ENCODE results near the gene MZT2B. TPM values are rescaled to one million over a fixed set of nuclear protein-coding genes. Genes with fewer than 3 reads are reported as not detected.
"Not testable (repeated sequence)": the region's sequence is repeated elsewhere in the genome, so short reads cannot be mapped to it uniquely, and the experiment has no call there.

The MZT2B gene
- total and polyA plus RNA-seq, 7 donors: 65.3 to 160 (median 109) TPM

DNA sequence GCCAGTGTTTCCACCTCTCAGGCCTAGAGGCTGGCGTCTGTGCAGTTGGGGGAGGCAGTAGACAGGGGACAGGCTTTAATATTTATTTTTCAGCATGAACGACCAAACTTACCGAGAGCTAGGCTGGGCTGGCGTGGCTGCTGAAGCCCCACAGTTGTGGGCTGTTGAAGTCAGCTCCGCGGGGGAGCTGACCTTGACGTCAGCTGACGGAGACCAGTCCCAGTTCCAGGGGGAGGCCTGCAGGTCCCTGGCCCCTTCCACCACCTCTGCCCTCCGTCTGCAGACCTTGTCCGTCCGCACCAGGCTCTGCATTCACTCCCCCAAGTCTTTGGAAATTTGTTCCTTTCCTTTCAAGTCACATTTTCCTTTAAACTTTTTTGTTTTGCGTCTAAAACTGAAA lies 49.6 kb downstream of the MZT2B start:
- no peak for ATAC-seq
- intact Hi-C loops (cut with DNase I): no loop called here
- 82 to 86% (median 84%) methylated on average over 11 to 12 of the region's 12 CpGs for WGBS, 3 donors
- H3K4me3 ChIP-seq: no peak overlapping the region
- no peaks in the 10 kb centered on the region for H3K36me3 ChIP-seq (ENCODE audit: insufficient read depth in 1 of 2, low read depth in 1 of 2)
- H3K9me3 ChIP-seq: no peaks in the 10 kb centered on the region
- H3K27me3 ChIP-seq (ENCODE audit: insufficient read depth in 3 of 3, low read length in 2 of 3): no peaks in the 10 kb centered on the region
- no peaks in the 10 kb centered on the region for H3K4me1 ChIP-seq
- no peak for DNase-seq
- TF ChIP-seq, protein P1, sequence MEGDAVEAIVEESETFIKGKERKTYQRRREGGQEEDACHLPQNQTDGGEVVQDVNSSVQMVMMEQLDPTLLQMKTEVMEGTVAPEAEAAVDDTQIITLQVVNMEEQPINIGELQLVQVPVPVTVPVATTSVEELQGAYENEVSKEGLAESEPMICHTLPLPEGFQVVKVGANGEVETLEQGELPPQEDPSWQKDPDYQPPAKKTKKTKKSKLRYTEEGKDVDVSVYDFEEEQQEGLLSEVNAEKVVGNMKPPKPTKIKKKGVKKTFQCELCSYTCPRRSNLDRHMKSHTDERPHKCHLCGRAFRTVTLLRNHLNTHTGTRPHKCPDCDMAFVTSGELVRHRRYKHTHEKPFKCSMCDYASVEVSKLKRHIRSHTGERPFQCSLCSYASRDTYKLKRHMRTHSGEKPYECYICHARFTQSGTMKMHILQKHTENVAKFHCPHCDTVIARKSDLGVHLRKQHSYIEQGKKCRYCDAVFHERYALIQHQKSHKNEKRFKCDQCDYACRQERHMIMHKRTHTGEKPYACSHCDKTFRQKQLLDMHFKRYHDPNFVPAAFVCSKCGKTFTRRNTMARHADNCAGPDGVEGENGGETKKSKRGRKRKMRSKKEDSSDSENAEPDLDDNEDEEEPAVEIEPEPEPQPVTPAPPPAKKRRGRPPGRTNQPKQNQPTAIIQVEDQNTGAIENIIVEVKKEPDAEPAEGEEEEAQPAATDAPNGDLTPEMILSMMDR (IDR thresholded peaks at IDR 0.05): no peak
- no peak overlapping the region for H3K27ac ChIP-seq

DNA sequence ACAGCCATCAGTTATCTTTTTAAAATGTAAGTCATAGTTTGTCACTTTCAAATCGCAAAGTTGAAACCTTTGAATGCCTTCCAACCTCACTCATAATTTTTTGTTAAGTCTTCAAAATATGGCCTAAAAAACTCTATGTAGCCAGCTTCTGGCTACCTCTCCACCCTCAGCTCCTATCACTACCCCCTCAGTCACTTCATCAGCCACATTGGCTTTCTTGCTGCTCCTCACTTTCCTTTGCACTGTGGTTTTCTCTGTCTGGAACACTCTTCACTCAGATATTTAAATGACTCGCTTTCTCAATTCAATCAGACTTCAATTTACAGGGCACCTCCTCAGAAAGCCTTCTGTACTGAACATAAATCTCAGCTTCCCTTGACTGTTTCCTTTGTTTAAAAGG lies 51.0 kb downstream of the MZT2B start:
- 82 to 91% (median 88%) methylated on average over 2 of the region's 2 CpGs for WGBS, 3 donors

DNA sequence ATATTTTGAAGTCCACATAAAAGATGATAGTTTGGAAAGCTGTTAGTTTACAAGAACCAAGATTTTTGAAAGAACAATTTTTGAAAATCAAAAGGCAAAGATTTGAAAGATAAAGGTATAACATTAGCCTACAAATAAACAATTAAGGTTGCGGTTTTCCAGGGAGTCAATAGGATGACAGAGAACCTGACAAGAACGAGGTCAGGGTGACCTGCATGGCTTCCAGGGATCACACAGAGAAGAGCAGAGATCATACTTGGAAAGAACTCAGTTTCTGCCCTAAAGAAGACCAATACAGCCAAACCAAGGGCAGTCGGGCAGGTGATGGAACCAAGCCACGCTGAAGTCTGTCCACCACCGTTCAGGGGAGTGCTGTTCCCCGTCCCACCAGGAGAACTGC lies 57.5 kb downstream of the MZT2B start:
- intact Hi-C loops (cut with DNase I); H3K27me3 ChIP-seq (ENCODE audit: insufficient read depth in 3 of 3, low read length in 2 of 3); DNase-seq; H3K4me1 ChIP-seq; H3K9me3 ChIP-seq; ATAC-seq; H3K4me3 ChIP-seq; H3K36me3 ChIP-seq (ENCODE audit: insufficient read depth in 1 of 2, low read depth in 1 of 2); H3K27ac ChIP-seq: not testable (repeated sequence)
- WGBS, 3 donors: 46 to 72% (median 54%) methylated on average over 6 of the region's 6 CpGs

More for the DNA sequence above, 51.0 kb downstream of the MZT2B start:
- DNase-seq; ATAC-seq; H3K27ac ChIP-seq; H3K27me3 ChIP-seq (ENCODE audit: insufficient read depth in 3 of 3, low read length in 2 of 3); H3K4me3 ChIP-seq; intact Hi-C loops (cut with DNase I); H3K4me1 ChIP-seq; H3K9me3 ChIP-seq; H3K36me3 ChIP-seq (ENCODE audit: insufficient read depth in 1 of 2, low read depth in 1 of 2): not testable (repeated sequence)

Other genes with a start within 250 kb of the MZT2B start
- gene RAB6C, start 202.6 kb upstream of the MZT2B start, total RNA-seq: under 1 TPM in 3 of 4 donors, not detected in 1; 0.08 to 0.11 (median 0.09) TPM
- gene RAB6C, start 202.6 kb upstream of the MZT2B start, polyA plus RNA-seq: under 1 TPM; 0.04 to 0.09 (median 0.06) TPM
- gene POTEF, start 53.0 kb upstream of the MZT2B start, total RNA-seq: not detected
- gene POTEF, start 53.0 kb upstream of the MZT2B start, polyA plus RNA-seq: not detected
- gene CCDC74B, start 37.1 kb upstream of the MZT2B start, total RNA-seq: not detected
- gene CCDC74B, start 37.1 kb upstream of the MZT2B start, polyA plus RNA-seq: under 1 TPM; 0.12 to 0.37 (median 0.21) TPM
- gene SMPD4, start 660 bp upstream of the MZT2B start, total RNA-seq: 10 to 100 TPM; 17.7 to 26.1 (median 21.9) TPM
- gene SMPD4, start 660 bp upstream of the MZT2B start, polyA plus RNA-seq: 10 to 100 TPM; 15.7 to 29.8 (median 24.8) TPM
- gene TUBA3E, start 16.2 kb downstream of the MZT2B start, total RNA-seq: not detected
- under 1 TPM in 2 of 3 donors, not detected in 1; 0.01 to 0.04 TPM for gene TUBA3E, start 16.2 kb downstream of the MZT2B start, polyA plus RNA-seq
- 100 to 1,000 TPM in 3 of 4 donors, 10 to 100 TPM in 1; 74.4 to 118 (median 105) TPM for gene IMP4, start 160.6 kb downstream of the MZT2B start, total RNA-seq
- 100 to 1,000 TPM; 148 to 270 (median 194) TPM for gene IMP4, start 160.6 kb downstream of the MZT2B start, polyA plus RNA-seq
- 10 to 100 TPM in 1 of 4 donors, 1 to 10 TPM in 3; 6.4 to 10.5 (median 8.6) TPM for gene PTPN18, start 173.8 kb downstream of the MZT2B start, total RNA-seq
- gene PTPN18, start 173.8 kb downstream of the MZT2B start, polyA plus RNA-seq: 1 to 10 TPM; 6.0 to 8.7 (median 8.6) TPM

Measured in psoas muscle (tissue), 8 donors.